SK-N-SH treated with all-trans-retinoic acid at 6 μM for 48 hours (cell line): ENCODE results near the gene ODR4.
A peak's percentile ranks its signal among the peaks of the same experiment; 100 is the strongest.
"Not testable (repeated sequence)": the region's sequence is repeated elsewhere in the genome, so short reads cannot be mapped to it uniquely, and the experiment has no call there.

Source experiments
- ATAC-seq: fragments of 200-7000 bp; cut with Tn5 transposase; 3 replicates; pipeline ENCODE4 v1.9.1; 2020; ENCODE audit warnings: mild to moderate bottlenecking, moderate library complexity
- ARNTL ChIP-seq: fragments of 450-650 bp; formaldehyde crosslinking; IDR thresholded peaks from 2 replicates; pipeline ENCODE4 v1.5.0; 2020; ENCODE audit warnings: low read depth, mild to moderate bottlenecking, moderate library complexity, borderline replicate concordance
- BACH2 ChIP-seq: fragments of 250-450 bp; sonication (Bioruptor Pico); IDR thresholded peaks from 2 replicates; pipeline ENCODE4 v1.9.0; 2021; ENCODE audit warnings: mild to moderate bottlenecking, borderline replicate concordance
- CREB5 ChIP-seq: fragments of 250-450 bp; sonication (Bioruptor Pico); IDR thresholded peaks from 2 replicates; pipeline ENCODE4 v1.5.1; 2020; ENCODE audit warnings: low read depth, mild to moderate bottlenecking, moderate library complexity
- CSDC2 ChIP-seq: fragments of 250-450 bp; sonication (Bioruptor Pico); IDR thresholded peaks from 2 replicates; pipeline ENCODE4 v1.5.0; 2020; ENCODE audit warnings: mild to moderate bottlenecking, moderate library complexity
- CSRNP3 ChIP-seq: fragments of 250-450 bp; sonication (Bioruptor Pico); IDR thresholded peaks from 2 replicates; pipeline ENCODE4 v1.5.1; 2021; ENCODE audit warnings: mild to moderate bottlenecking, moderate library complexity
- ESRRG ChIP-seq: fragments of 250-450 bp; sonication (Bioruptor Pico); IDR thresholded peaks from 2 replicates; pipeline ENCODE4 v1.6.1; 2021; ENCODE audit warnings: mild to moderate bottlenecking
- ISL1 ChIP-seq: fragments of 250-450 bp; sonication (Bioruptor Pico); IDR thresholded peaks from 2 replicates; pipeline ENCODE4 v2.1.2; 2022; ENCODE audit warnings: mild to moderate bottlenecking, moderate library complexity
- OSR1 ChIP-seq: fragments of 250-450 bp; sonication (Bioruptor Pico); IDR thresholded peaks from 2 replicates; pipeline ENCODE4 v1.8.0; 2022; ENCODE audit warnings: moderate library complexity, mild to moderate bottlenecking, inconsistent platforms
- PATZ1 ChIP-seq: fragments of 250-450 bp; sonication (Bioruptor Pico); IDR thresholded peaks from 2 replicates; pipeline ENCODE4 v1.8.0; 2020; ENCODE audit warnings: mild to moderate bottlenecking, moderate library complexity, borderline replicate concordance
- POU6F1 ChIP-seq: fragments of 250-450 bp; sonication (Bioruptor Pico); IDR thresholded peaks from 2 replicates; pipeline ENCODE4 v1.8.0; 2021; ENCODE audit warnings: low read depth, mild to moderate bottlenecking, moderate library complexity, borderline replicate concordance
- PPARA ChIP-seq: fragments of 250-450 bp; sonication (Bioruptor Pico); IDR thresholded peaks from 2 replicates; pipeline ENCODE4 v1.5.0; 2020; ENCODE audit warnings: mild to moderate bottlenecking, borderline replicate concordance
- RARB ChIP-seq: fragments of 250-450 bp; sonication (Bioruptor Pico); IDR thresholded peaks from 2 replicates; pipeline ENCODE4 v1.8.0; 2021; ENCODE audit warnings: mild to moderate bottlenecking, moderate library complexity
- SNAI2 ChIP-seq: fragments of 250-450 bp; sonication (Bioruptor Pico); IDR thresholded peaks from 2 replicates; pipeline ENCODE4 v1.5.0; 2020; ENCODE audit warnings: mild to moderate bottlenecking, moderate library complexity
- TCF4 ChIP-seq: fragments of 250-450 bp; sonication (Bioruptor Pico); IDR thresholded peaks from 2 replicates; pipeline ENCODE4 v1.8.0; 2021; ENCODE audit warnings: mild to moderate bottlenecking, moderate library complexity, borderline replicate concordance
- TOX ChIP-seq: fragments of 250-450 bp; sonication (Bioruptor Pico); IDR thresholded peaks from 2 replicates; pipeline ENCODE4 v1.8.0; 2021; ENCODE audit warnings: mild to moderate bottlenecking, moderate library complexity, borderline replicate concordance
- TSHZ2 ChIP-seq: fragments of 250-450 bp; sonication (Bioruptor Pico); IDR thresholded peaks from 2 replicates; pipeline ENCODE4 v1.5.0; 2020; ENCODE audit warnings: mild to moderate bottlenecking, moderate library complexity
- ZC3H10 ChIP-seq: fragments of 250-450 bp; sonication (Bioruptor Pico); IDR thresholded peaks from 2 replicates; pipeline ENCODE4 v1.5.1; 2021; ENCODE audit warnings: mild to moderate bottlenecking, moderate library complexity
- ZFP3 ChIP-seq: fragments of 250-450 bp; sonication (Bioruptor Pico); IDR thresholded peaks from 2 replicates; pipeline ENCODE4 v1.5.0; 2020; ENCODE audit warnings: mild to moderate bottlenecking, moderate library complexity
- ZFP30 ChIP-seq: fragments of 450-650 bp; formaldehyde crosslinking; IDR thresholded peaks from 2 replicates; pipeline ENCODE4 v1.5.0; 2022; ENCODE audit warnings: mild to moderate bottlenecking, moderate library complexity
- ZNF565 ChIP-seq: fragments of 450-650 bp; formaldehyde crosslinking; conservative IDR thresholded peaks from 2 replicates; pipeline ENCODE4 v1.5.0; 2020; ENCODE audit warnings: low read depth, mild to moderate bottlenecking, moderate library complexity
- ZNF70 ChIP-seq: fragments of 450-650 bp; formaldehyde crosslinking; IDR thresholded peaks from 2 replicates; pipeline ENCODE4 v1.5.0; 2020; ENCODE audit warnings: mild to moderate bottlenecking, moderate library complexity

The ODR4 gene

GRCh38 chr1:186446152-186446551 lies 70.5 kb downstream of the ODR4 start:
- no peak for ATAC-seq

GRCh38 chr1:186454981-186455380 lies 79.3 kb downstream of the ODR4 start:
- no peak for ATAC-seq
- TF ChIP-seq RARB (CRISPR knock-in tag) (no peak), CSRNP3 (no peak), POU6F1 (CRISPR knock-in tag) (no peak), PATZ1 (no peak), OSR1 (CRISPR knock-in tag) (no peak), SNAI2 (CRISPR knock-in tag) (no peak), ZNF565 (CRISPR knock-in tag) (no peak), ZC3H10 (CRISPR knock-in tag) (no peak), ZFP30 (CRISPR knock-in tag) (no peak), CREB5 (CRISPR knock-in tag) (no peak), PPARA (CRISPR knock-in tag) (no peak), TSHZ2 (no peak), TCF4 (CRISPR knock-in tag) (no peak), ISL1 (no peak), CSDC2 (CRISPR knock-in tag) (no peak), ARNTL (CRISPR knock-in tag) (no peak), ZFP3 (CRISPR knock-in tag) (no peak), ZNF70 (CRISPR knock-in tag) (no peak), ESRRG (CRISPR knock-in tag) (no peak)
- TF ChIP-seq, all 23 proteins: peak for 0

More at GRCh38 chr1:186446152-186446551, 70.5 kb downstream of the ODR4 start:
- no peak for TF ChIP-seq BACH2 (CRISPR knock-in tag)
- TF ChIP-seq, all 23 proteins: peak for 0

GRCh38 chr1:186456729-186457255 lies 81.2 kb downstream of the ODR4 start:
- TF ChIP-seq TOX (CRISPR knock-in tag) (0 out of 2 replicates have a peak, but pooled peaks have one; percentile 9), PPARA (CRISPR knock-in tag) (no peak)
- ATAC-seq, result no peak

- ATAC-seq, result not testable (repeated sequence)
Observed at GRCh38 chr1:186459161-186459560, 83.5 kb downstream of the ODR4 start.
